HL-60 (cell line): ENCODE results near the gene HECTD4.

ENCODE experiments used
- CTCF ChIP-seq: IDR thresholded peaks from one replicate; pipeline ENCODE4 v1.5.1; 2011; ENCODE audit warnings: low read length, control low read depth, inconsistent platforms; ENCODE audit not compliant: insufficient read depth
- POLR2AphosphoS5 ChIP-seq: IDR thresholded peaks from 2 replicates; pipeline ENCODE4 v1.6.1; 2012; ENCODE audit warnings: low read depth
- REST ChIP-seq: IDR thresholded peaks from 2 replicates; pipeline ENCODE4 v1.6.1; 2012; ENCODE audit warnings: low read depth; ENCODE audit not compliant: insufficient replicate concordance

- no peak for TF ChIP-seq CTCF
- TF ChIP-seq POLR2AphosphoS5 = no peak
- no peak for TF ChIP-seq REST
Measured at GRCh38 chr12:112425582-112426382, 43.6 kb upstream of the HECTD4 start.
